Chondrocyte (in vitro differentiated cells): ENCODE results near the gene TNS2. TPM values are rescaled to one million over a fixed set of nuclear protein-coding genes. Genes with fewer than 3 reads are reported as not detected.
"Not testable (repeated sequence)": the region's sequence is repeated elsewhere in the genome, so short reads cannot be mapped to it uniquely, and the experiment has no call there.

ENCODE experiments used
- DNase-seq: peaks from one replicate; pipeline ENCODE4 v3.0.0; 2021; ENCODE audit warnings: mixed read lengths, low spot score
- H3K27ac Mint-ChIP-seq: one replicate; pipeline ENCODE4 v1.8.0; 2021; ENCODE audit warnings: mild to moderate bottlenecking, moderate library complexity, mixed read lengths; ENCODE audit not compliant: unreplicated experiment
- H3K27me3 Mint-ChIP-seq: 2 replicates; pipeline ENCODE4 v1.8.0; 2021; ENCODE audit warnings: low read depth, mixed read lengths
- H3K36me3 Mint-ChIP-seq: 2 replicates; pipeline ENCODE4 v1.8.0; 2021; ENCODE audit warnings: low read depth, mixed read lengths
- H3K4me1 Mint-ChIP-seq: 2 replicates; pipeline ENCODE4 v1.8.0; 2021; ENCODE audit warnings: low read depth, mild to moderate bottlenecking, mixed read lengths
- H3K4me3 Mint-ChIP-seq: one replicate; pipeline ENCODE4 v1.8.0; 2021; ENCODE audit warnings: mild to moderate bottlenecking, moderate library complexity, mixed read lengths; ENCODE audit not compliant: unreplicated experiment
- H3K9me3 Mint-ChIP-seq: 2 replicates; pipeline ENCODE4 v1.8.0; 2021; ENCODE audit warnings: low read depth, mixed read lengths
- total RNA-seq: library from RNA; stranded (reverse); gene quantifications from 3 replicates; pipeline ENCODE4 v1.2.1, GENCODE V29; 2021
- TF ChIP-seq, protein P1 (sequence below): fragments of 200-600 bp; sonication (generic); IDR thresholded peaks from 2 replicates; pipeline ENCODE4 v1.5.0; 2021; ENCODE audit warnings: antibody characterized with exemption, mild to moderate bottlenecking, moderate library complexity

Gene TNS2
- total RNA-seq, 1 donor from 2014 or later, result 104 TPM

DNA sequence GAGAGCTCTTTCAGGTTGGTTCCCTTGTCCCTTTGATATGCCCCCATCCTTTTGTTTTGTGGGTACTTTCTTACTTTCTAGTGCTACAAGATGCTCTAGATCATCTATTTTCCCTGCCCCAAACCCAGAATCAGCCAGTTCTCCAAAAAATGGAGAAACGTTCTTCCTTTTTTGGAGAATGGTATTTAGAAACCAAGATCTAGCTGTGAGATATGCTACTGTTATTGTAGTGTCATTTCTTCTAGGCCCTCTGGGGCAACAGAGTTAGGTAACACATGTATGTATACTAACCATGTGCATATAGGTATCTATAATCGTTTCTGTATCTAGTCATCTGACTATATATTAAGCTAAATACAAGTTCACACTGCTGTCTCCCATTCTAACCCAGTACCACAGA lies 40.7 kb downstream of the TNS2 start:
- H3K27ac Mint-ChIP-seq, result no peak overlapping the region
- no peaks in the 10 kb centered on the region for H3K4me1 Mint-ChIP-seq
- no peaks in the 10 kb centered on the region for H3K9me3 Mint-ChIP-seq
- DNase-seq, result no peak
- H3K27me3 Mint-ChIP-seq, result no peaks in the 10 kb centered on the region
- H3K4me3 Mint-ChIP-seq, result no peak overlapping the region
- no peaks in the 10 kb centered on the region for H3K36me3 Mint-ChIP-seq
- TF ChIP-seq, protein P1, sequence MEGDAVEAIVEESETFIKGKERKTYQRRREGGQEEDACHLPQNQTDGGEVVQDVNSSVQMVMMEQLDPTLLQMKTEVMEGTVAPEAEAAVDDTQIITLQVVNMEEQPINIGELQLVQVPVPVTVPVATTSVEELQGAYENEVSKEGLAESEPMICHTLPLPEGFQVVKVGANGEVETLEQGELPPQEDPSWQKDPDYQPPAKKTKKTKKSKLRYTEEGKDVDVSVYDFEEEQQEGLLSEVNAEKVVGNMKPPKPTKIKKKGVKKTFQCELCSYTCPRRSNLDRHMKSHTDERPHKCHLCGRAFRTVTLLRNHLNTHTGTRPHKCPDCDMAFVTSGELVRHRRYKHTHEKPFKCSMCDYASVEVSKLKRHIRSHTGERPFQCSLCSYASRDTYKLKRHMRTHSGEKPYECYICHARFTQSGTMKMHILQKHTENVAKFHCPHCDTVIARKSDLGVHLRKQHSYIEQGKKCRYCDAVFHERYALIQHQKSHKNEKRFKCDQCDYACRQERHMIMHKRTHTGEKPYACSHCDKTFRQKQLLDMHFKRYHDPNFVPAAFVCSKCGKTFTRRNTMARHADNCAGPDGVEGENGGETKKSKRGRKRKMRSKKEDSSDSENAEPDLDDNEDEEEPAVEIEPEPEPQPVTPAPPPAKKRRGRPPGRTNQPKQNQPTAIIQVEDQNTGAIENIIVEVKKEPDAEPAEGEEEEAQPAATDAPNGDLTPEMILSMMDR, result no peak

DNA sequence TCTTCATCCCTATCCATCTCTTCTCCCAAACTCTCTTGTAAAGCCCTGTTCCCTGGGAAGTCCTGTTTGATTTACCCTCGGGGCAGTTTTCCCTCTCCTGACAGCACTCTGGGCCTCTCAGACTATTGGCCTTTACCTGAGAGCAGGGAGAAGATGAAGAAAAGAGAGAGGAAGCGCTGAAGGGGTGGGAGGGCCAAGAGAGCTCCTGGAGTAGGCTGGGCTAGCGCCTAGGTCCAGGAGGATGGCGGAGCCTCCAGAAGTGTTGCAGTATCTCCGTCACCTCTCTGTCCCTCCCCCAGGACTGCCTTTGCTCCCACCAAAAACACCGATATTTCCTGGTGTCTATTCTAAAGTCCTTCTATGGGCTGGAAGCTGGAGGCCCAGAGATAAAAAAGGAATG lies 41.9 kb downstream of the TNS2 start:
- TF ChIP-seq, protein P1, result no peak
- H3K4me1 Mint-ChIP-seq, result peaks cover 1% of the 10 kb centered on the region
- H3K9me3 Mint-ChIP-seq, result no peaks in the 10 kb centered on the region
- H3K27ac Mint-ChIP-seq, result no peak overlapping the region
- DNase-seq, result no peak
- no peaks in the 10 kb centered on the region for H3K36me3 Mint-ChIP-seq
- H3K27me3 Mint-ChIP-seq, result no peaks in the 10 kb centered on the region
- no peak overlapping the region for H3K4me3 Mint-ChIP-seq

DNA sequence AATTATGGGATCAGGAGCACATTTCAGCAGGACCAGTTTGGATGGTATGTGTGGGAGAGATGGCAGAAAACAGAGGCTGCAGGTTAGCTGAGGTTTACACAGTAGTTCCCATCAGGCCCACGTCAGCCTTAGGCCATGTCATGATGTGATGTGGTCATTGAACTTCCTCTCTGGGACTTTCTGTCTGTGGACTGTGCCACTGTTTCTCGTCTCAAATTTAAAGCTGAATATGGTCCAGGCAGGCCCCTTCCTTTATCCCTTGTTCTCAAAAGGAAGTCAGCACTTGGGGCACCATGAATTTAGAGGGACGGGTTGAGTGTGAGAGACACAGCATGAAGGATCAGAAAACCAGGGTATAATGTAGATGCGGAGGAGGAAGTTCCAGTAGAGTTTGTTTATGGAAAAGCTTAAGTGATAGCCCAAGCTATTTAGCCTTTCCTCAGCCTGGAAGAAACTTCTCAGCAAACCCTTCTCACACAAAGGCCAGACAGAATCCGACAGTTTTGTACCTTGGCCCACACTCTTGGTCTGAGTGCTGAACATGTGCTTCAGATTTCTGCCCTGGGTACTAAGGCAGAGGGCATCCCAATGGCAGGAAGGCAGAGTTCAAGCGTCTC lies 44.0 kb downstream of the TNS2 start:
- TF ChIP-seq, protein P1, result no peak
- Mint-ChIP-seq H3K36me3 (no peaks in the 10 kb centered on the region), H3K4me1 (peaks cover 17% of the 10 kb centered on the region), H3K27me3 (no peaks in the 10 kb centered on the region), H3K4me3 (no peak overlapping the region), H3K27ac (no peak overlapping the region), H3K9me3 (no peaks in the 10 kb centered on the region)
- no peak for DNase-seq

DNA sequence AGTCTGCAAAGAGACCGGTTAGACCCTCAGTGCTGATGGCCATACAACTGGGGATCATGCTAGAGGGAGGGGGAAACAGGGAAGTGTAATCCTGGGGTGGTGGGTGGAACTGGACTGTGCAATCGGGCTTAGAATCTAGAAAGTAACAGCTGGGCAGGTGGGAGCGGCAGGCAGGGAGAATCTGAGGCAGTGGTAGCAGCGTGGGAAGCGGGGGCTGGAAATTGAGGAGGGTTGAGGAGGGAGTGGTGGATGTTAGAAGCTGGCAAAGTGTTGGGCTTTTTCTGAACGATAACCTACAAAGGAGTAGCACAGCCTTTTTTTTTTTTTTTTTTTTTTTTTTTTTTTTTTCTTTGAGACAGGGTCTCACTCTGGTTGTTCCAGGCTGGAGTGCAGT lies 44.5 kb downstream of the TNS2 start:
- H3K4me1 Mint-ChIP-seq, result peaks cover 22% of the 10 kb centered on the region
- no peak overlapping the region for H3K27ac Mint-ChIP-seq
- H3K4me3 Mint-ChIP-seq, result no peak overlapping the region
- H3K27me3 Mint-ChIP-seq, result no peaks in the 10 kb centered on the region
- DNase-seq, result no peak
- TF ChIP-seq, protein P1, result no peak
- no peaks in the 10 kb centered on the region for H3K9me3 Mint-ChIP-seq
- H3K36me3 Mint-ChIP-seq, result no peaks in the 10 kb centered on the region

DNA sequence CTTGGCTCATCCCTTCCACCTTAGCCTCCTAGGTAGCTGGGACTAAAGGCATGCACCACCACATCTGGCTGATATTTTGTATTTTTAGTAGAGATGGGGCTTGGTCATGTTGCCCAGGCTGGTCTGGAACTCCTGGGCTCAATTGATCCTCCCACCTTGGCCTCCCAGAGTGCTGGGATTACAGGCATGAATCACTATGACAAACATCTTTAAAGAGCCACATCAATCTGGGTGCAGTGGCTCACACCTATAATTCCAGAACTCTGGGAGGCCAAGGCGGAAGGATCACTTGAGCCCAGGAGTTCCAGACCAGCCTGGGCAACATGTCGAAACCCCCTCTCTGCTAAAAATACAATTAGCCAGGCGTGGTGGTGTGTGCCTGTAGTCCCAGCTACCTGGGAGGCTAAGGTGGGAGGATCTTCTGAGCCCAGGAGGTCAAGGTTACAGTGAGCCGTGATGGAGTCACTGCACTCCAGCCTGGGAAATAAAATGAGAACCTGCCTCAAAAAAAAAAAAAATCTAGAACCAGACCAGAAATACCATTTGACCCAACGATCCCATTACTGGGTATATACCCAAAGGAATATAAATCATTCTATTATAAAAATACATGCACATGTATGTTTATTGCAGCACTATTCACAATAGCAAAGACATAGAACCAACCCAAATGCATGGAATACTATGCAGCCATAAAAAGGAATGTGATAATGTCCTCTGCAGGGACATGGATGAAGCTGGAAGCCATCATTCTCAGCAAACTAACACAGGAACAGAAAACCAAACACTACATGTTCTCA lies 45.1 kb downstream of the TNS2 start:
- DNase-seq, H3K36me3 Mint-ChIP-seq, H3K4me3 Mint-ChIP-seq, H3K27ac Mint-ChIP-seq, H3K27me3 Mint-ChIP-seq, H3K9me3 Mint-ChIP-seq: not testable (repeated sequence)
- peaks cover 24% of the 10 kb centered on the region for H3K4me1 Mint-ChIP-seq

DNA sequence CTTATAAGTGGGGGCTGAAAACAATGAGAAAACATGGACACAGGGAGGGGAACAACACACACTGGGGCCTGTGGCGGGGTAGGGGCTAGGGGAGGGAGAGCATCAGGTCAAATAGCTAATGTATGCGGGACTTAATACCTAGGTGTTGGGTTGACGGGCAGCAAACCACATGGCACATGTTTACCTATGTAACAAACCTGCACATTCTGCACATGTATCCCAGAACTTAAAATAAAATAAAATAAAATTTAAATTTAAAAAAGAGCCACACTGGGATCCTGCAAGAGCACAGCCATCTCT lies 45.7 kb downstream of the TNS2 start:
- peaks cover 24% of the 10 kb centered on the region for H3K4me1 Mint-ChIP-seq
- H3K36me3 Mint-ChIP-seq, H3K9me3 Mint-ChIP-seq, H3K4me3 Mint-ChIP-seq, DNase-seq, H3K27ac Mint-ChIP-seq, H3K27me3 Mint-ChIP-seq: not testable (repeated sequence)
